GM21529 (cell line): ENCODE data around the gene GIPR.
"Not testable (repeated sequence)": the region's sequence is repeated elsewhere in the genome, so short reads cannot be mapped to it uniquely, and the experiment has no call there.

ENCODE experiments used
- ATAC-seq: cut with Tn5 transposase; IDR thresholded peaks from one replicate; pipeline ENCODE4 v1.9.1; 2021; ENCODE audit not compliant: unreplicated experiment

Gene GIPR

DNA sequence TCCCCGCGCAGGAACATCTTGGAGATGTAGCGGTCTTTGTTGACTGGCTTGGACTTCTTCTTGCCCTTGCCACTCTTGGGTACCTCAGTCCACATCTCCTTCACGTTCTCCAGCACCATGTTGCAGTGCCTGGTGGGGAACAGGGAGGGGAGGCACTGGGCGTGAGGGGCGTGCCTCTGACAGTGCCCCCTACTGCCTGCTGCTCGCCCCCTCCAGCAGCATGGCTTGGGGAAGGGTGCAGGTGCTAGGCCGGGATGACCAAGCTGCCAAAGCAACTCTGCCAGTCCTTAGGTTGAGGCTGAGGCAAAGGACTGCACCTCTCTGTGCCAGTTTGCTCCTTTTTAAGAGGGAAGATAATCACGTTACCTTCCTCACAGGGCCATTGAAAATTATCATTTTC is 19.6 kb downstream of the GIPR start:
- ATAC-seq = no peak

DNA sequence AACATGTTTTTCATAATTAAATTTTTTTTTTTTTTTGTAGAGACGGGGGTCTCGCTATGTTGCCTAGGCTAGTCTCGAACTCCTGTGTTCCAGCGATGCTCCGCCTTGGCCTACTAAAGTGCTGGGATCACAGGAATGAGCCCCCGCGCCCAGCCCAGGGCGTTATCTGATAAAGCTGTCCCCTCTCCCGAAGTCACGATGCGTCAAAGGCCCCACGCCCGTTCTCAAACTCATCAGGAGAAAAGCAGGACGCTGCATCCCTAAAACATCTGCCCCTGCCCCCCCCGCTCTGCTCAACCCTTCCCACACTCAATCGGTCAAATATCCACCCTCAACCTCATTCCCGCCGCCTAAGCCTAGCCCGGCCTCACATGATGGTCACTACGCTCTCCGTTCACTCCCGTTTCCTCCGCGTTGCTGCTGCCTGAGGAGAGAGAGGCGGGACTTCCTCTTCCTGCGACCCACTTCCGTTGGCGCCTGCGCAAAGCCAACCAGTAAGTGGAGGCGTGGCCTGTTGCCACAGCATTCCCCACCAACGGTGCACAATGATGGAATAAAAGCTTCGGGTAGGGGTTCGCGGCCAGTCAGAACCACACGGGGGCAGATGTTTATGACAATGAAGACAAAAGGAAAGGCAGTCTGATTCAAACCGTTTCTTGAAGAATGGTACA is 23.6 kb downstream of the GIPR start, which contains the start of gene SNRPD2:
Gene SNRPD2, minus strand, starts transcription at position 438 of the 671 bp plus-strand sequence. Its CDS starts 65 bp downstream, at position 373.
- ATAC-seq = peak; percentile 37

DNA sequence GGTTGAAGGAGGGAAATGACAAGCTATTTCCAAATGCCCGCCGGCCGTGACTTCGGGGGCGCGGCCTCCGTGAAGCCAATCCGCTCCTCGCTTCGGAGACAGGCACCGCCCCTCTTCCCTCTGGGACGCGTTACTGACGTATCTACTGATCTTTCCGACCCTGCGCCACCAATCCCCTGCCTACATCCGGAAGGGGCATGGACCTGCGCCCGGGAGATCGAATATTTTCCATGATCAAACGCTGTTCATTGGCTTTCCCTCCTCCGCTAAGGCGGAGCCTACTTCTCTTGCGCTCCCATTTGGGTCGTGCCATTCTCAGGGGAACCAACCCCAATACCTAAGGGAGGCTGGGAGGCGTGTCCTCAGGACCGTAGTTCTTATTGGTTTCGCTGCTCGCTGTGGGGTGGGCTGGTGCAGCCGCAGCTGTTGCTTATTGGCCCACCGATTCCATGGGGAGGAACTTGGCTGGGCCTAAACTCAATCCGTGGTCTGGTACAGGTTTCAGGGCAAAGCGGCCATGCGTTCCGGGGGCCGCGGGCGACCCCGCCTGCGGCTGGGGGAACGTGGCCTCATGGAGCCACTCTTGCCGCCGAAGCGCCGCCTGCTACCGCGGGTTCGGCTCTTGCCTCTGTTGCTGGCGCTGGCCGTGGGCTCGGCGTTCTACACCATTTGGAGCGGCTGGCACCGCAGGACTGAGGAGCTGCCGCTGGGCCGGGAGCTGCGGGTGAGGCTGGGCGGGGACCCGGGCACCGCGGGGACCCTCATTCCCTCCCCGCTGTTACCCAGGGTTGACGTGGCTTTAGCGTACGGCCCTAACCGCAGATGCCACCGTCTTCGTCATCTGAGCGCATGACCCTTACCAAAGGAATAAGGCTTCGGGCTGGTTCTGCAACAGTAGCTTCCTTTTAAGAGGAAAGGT is 24.4 kb downstream of the GIPR start, which contains the start of gene QPCTL:
Gene QPCTL, plus strand, starts transcription at position 480 of the 919 bp plus-strand sequence. Its CDS starts 38 bp downstream, at position 518.
- peak; percentile 85 for ATAC-seq

DNA sequence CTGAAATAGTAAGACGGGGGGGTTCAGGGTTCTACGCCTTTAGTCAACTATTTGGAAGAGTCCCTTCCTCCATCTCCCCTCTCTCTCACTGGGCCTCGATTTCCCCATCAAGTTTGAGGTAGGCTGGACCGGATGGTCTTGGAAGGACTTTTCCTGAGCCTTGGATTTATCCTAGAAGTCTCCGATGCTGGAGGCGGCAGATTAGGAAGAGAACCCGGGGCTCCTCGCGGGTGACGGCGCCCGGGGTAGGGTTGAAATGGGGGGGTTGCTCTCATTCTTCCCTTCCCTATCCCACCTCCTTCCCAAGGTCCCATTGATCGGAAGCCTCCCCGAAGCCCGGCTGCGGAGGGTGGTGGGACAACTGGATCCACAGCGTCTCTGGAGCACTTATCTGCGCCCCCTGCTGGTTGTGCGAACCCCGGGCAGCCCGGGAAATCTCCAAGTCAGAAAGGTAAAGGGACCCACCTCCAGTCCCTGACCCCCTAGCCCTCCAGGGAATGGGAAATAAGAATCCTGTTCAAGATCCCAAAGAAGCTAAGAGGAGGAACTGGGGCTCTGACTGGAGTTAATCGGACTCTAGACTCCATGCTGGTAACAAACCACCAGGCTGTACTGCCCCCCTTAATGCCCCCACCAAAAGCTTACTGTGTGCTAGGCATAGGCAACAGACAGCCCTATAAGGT is 25.2 kb downstream of the GIPR start:
- no peak for ATAC-seq

DNA sequence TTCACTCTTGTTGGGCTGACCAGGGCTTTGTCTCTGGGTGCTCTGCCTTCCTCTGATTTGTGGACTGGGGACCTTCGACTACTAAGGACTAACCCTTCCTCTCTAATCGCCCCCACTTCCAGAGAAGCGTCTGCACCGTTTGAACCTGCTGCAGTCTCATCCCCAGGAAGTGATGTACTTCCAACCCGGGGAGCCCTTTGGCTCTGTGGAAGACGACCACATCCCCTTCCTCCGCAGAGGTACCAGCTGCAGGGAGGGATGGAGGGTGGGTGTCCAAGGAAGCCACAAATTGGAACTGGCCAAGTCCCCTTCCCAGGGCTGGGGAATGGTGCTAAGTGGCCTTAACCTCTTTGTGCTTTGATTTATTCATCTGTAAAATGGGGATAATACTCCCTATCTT is 33.7 kb downstream of the GIPR start:
- ATAC-seq = no peak

- ATAC-seq = no peak
Measured at GRCh38 chr19:45705115-45705514, 37.1 kb downstream of the GIPR start.

GRCh38 chr19:45705710-45706415 is 37.8 kb downstream of the GIPR start:
- ATAC-seq = no peak

DNA sequence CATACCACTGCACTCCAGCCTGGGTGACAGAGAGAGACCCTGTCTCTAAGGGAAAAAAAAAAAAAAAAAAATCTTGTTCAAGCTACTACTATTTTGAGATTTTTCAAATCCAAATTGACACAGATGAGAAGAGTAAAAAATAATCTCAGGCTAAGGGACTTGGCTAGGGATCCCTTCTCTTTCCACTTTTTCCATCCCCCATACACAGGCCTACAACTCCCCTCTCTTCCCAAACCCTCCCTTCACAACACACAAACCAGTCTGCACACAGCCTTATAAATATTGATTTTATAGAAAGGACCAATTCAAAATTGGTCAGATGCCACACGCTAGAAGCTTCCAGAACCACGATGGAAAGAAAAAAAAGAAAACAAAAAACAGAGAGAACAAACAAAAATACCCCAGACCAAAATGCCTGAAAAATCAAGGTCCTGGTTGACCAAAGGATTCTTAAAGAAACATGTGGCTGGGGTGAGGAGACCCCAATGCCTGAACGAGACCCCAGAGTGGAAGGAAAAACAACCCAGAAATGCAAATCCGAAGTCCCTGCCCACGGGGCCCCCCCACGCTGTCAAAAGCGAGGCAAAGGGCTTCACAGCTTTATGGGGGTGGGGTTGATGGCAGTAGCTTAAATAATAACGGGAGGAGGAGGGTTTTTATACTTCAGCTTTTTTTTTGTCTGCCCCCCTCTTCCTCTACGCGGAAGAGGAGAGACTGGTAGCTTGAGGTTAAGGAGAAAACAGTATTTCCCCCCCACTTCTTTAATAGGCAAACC is 42.5 kb downstream of the GIPR start:
- no peak for ATAC-seq

- no peak for ATAC-seq
Measured at GRCh38 chr19:45711851-45712698, 44.1 kb downstream of the GIPR start.

DNA sequence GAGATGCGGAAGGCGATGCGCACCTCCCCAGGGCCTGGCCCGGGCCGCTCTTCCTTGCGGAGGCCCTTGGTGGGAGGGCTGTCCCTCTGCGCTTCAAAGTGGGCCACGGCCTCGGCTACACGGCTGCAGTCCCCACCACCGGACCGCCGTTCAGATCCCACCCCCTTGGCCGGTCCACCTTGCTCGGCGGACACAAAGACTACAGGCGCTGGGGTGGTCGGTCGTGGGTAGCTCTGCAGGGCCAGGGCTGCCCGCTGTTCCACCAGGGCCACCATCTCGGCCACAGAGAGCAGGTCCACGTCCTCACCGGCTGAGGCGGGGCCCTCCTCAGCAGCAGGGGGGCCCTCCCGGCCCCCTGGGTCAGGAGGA is 44.7 kb downstream of the GIPR start:
- no peak for ATAC-seq

DNA sequence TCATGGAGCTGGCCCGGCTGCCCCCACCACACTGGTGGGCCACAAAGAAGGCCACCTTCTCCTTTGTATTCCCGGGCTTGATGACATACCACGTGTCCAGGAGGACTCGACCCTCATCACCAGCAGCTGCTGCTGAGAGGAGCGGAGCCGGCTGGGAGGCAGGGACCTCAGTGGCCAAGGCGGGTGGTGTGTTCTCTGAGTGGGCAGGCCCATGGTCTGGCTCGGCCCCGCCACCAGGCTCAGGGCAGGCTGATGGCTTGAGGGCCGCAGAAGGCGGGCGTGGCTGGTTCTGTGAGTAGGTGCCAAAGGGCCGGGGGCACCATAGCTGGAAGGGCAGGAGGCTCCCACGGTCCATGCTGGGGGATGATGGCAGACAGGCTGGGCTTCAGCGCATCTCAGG is 45.1 kb downstream of the GIPR start:
- ATAC-seq = no peak

- ATAC-seq = no peak
Measured at GRCh38 chr19:45715139-45715538, 47.1 kb downstream of the GIPR start.

DNA sequence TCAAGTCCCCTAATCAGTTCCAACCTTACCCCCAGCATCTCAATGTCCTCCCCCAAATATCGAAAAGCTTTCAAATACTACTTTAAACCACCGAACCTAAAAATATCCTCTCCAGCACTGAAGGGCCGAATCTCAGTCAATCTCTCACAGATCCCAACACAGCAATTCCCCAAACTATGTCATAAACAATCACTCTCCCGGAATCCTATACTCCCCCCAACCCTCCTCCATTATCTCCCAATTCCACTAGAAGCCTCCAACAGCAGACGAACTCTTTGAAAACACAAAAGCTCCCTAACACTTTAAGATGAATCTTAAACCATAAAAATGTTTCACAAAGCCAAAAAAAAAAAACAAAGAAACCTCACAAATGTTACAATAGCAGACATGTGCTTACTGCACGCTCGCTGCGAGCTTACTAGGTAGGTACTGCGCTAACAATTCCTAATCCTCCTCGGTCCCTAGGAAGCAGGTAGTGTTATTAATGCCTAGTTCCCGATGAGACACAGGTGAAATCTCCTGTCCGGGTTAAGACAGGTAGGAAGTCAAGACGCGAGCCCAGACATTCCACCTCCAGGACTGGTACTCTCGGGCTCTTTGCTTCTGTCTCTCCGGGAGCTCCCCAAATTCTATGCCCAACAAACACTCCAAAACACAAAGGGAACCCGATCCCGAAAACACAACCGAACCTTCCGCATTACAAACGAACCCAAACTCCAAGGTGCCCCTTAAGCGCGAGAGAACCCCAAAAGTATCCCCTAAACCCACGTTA is 48.5 kb downstream of the GIPR start:
- no peak for ATAC-seq

DNA sequence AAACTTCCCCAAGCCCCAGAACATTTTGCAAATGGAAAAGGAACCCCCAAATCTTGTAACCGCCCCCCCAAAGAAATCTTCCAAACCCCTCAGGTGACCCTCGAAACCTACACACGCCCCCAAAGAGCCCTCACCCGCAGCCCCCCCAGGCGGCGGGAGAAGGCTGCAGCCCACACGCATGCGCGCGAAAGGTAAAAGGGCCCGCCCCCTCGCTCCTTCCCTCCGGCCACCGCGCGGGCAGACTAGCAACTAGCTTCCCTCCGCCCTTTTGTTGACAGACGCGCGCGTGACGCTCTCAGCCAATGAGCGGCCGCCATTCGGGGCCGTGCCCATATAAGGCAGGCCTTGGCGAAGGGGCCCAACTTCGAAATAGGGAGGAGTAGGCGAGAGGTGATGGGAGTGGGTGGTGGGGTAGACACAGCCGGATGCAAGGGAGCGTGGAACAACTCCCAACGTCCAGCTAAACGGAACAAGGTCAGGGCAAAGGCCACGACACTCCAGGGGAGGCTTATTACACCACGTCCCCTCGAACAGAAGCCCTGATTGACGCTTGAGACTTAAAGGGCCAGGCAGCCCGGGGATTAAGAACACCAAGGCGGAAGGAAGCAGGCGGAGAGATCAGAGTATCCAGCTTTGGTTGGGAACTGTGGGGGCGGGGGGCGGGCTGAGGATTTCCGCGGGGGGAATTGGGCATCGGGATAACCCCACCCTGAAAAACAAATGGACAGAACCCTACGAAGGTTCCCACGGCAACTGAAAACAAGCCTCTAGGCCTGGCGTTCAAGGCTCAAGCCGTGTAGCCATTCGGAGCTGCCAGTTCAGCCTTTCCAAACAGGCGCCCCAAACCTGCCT is 49.3 kb downstream of the GIPR start:
- peak; percentile 91 for ATAC-seq

DNA sequence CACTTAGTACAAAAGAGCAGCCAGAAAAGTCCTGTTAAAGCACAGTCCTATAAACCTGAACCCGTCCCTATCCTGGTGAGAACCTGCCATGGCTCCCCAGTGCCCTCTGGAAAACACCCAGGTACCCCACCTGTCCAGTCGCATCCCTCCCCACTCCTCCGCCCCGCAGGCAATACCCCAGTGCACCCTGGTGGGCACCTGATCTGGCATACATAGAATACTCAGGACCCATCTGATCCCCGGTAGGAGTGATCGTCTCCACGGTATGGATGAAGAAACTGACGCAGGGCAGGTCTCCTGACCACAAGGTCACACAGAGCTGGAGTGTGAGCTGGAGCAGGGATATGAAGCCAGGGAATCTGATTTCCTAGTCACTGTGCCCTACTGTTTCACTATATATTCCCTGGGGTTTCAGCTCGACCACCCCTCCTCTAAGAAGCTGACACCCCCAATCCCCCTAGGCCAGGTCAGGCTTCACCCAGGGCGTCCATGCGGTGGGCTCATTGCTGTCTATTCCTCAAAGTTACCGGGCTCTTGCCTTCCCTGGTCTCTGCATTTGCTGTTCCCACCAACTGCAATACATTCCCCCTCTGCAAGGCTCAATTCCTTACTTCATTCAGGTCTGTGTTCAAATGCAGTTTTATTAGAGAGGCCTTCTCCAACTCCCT is 50.1 kb downstream of the GIPR start:
- ATAC-seq = no peak

- not testable (repeated sequence) for ATAC-seq
Measured at GRCh38 chr19:45720065-45720464, 52.0 kb downstream of the GIPR start.

- ATAC-seq = not testable (repeated sequence)
Measured at GRCh38 chr19:45728683-45729082, 60.7 kb downstream of the GIPR start.
